HCT116 (cell line): ENCODE measurements around the gene GPAT3. TPM values are rescaled to one million over a fixed set of nuclear protein-coding genes. Genes with fewer than 3 reads are reported as not detected.
A peak's percentile ranks its signal among the peaks of the same experiment; 100 is the strongest.

Experiments used
- ATAC-seq: fragments of 200-7000 bp; cut with Tn5 transposase; 2 replicates; pipeline ENCODE4 v1.9.1; 2020; ENCODE audit warnings: mild to moderate bottlenecking, moderate library complexity
- BruUV-seq: library from RNA; stranded (reverse); fragments of 400-500 nt; replicated peaks from 2 replicates; lab custom pipeline; 2021; lab: Mats Ljungman, UMichigan
- CTCF ChIA-PET: fragments of 300-600 bp; sonication (Branson Sonifier 250); formaldehyde crosslinking; loops from one replicate; lab custom pipeline; 2021; ENCODE audit warnings: antibody characterized with exemption; lab: Charles Lee
- POLR2A ChIA-PET: fragments of 300-600, 350-600 bp; sonication (Branson Sonifier 250); formaldehyde crosslinking; loops from one replicate; lab custom pipeline; 2021; ENCODE audit warnings: antibody characterized with exemption; lab: Charles Lee
- RAD21 ChIA-PET, 2 experiments: fragments of 300-600 bp; sonication (Branson Sonifier 250); formaldehyde crosslinking; loops; one replicate each; lab custom pipeline; 2023; ENCODE audit warnings: low total read pairs in 2 of 2; ENCODE audit not compliant: uncharacterized antibody in 2 of 2, unreplicated experiment in 2 of 2, low non-redundant PET in 1 of 2; lab: Charles Lee
- DNase-seq: peaks from one replicate; pipeline ENCODE4 v3.0.0-alpha.2; 2010; ENCODE audit warnings: low read depth, low spot score
- H2AFZ ChIP-seq: fragments of 200-600 bp; shearing (Covaris generic), sonication (generic); 2 replicates; pipeline ENCODE4 v1.6.1; 2017; ENCODE audit warnings: low read depth, mixed run types, mixed read lengths, antibody characterized with exemption, low read length; ENCODE audit not compliant: poor library complexity, severe bottlenecking
- H3K27ac ChIP-seq: 2 replicates; pipeline ENCODE4 v1.5.1; 2012; ENCODE audit warnings: low read depth, low read length
- H3K27me3 ChIP-seq: fragments of 200-600 bp; sonication (generic); 2 replicates; pipeline ENCODE4 v1.6.1; 2016; ENCODE audit warnings: mixed run types, low read length, mixed read lengths; ENCODE audit not compliant: insufficient read depth
- H3K36me3 ChIP-seq, 2 experiments: fragments of 200-500 bp in 1 of 2; fragments of 200-600 bp in 1 of 2; sonication (Bioruptor generic) in 1 of 2; sonication (generic) in 1 of 2; 2 replicates each; pipeline versions ENCODE4 v1.5.1 to v1.6.1; 2014 to 2016; ENCODE audit warnings: low read length in 2 of 2, inconsistent platforms in 1 of 2, mixed read lengths in 1 of 2, mixed run types in 1 of 2; ENCODE audit not compliant: insufficient read depth in 2 of 2, control insufficient read depth in 1 of 2
- H3K4me1 ChIP-seq, 2 experiments: fragments of 200-600 bp in 1 of 2; sonication (generic) in 1 of 2; 2 replicates each; pipeline versions ENCODE4 v1.5.1 to v1.6.1; 2012 to 2017; ENCODE audit warnings: low read length in 2 of 2, inconsistent platforms in 1 of 2, mild to moderate bottlenecking in 1 of 2, mixed read lengths in 1 of 2, mixed run types in 1 of 2, moderate library complexity in 1 of 2; ENCODE audit not compliant: insufficient read depth in 2 of 2, control insufficient read depth in 1 of 2
- H3K4me2 ChIP-seq: fragments of 200-600 bp; sonication (generic); 2 replicates; pipeline ENCODE4 v1.6.1; 2017; ENCODE audit warnings: mixed run types, low read length, mixed read lengths
- H3K4me3 ChIP-seq, 2 experiments: fragments of 200-600 bp in 1 of 2; sonication (generic) in 1 of 2; replicated peaks in 1 of 2; 2 replicates each; pipeline ENCODE4 v1.5.1; 2011 to 2016; ENCODE audit warnings: low read length in 2 of 2, control low read depth in 1 of 2, low read depth in 1 of 2, mild to moderate bottlenecking in 1 of 2, mixed read lengths in 1 of 2, mixed run types in 1 of 2
- H3K79me2 ChIP-seq: fragments of 200-600 bp; sonication (generic); 2 replicates; pipeline ENCODE4 v1.6.1; 2017; ENCODE audit warnings: mild to moderate bottlenecking, mixed run types, low read length, moderate library complexity, mixed read lengths; ENCODE audit not compliant: insufficient read depth
- H3K9ac ChIP-seq: fragments of 200-600 bp; sonication (generic); 2 replicates; pipeline ENCODE4 v1.6.1; 2016; ENCODE audit warnings: low read length, mixed read lengths
- H3K9me2 ChIP-seq: fragments of 200-600 bp; sonication (generic), shearing (Covaris generic); 2 replicates; pipeline ENCODE4 v1.6.1; 2017; ENCODE audit warnings: mixed run types, mild to moderate bottlenecking, moderate library complexity; ENCODE audit not compliant: insufficient read depth
- H3K9me3 ChIP-seq, 2 experiments: fragments of 200-500 bp in 1 of 2; fragments of 200-600 bp in 1 of 2; sonication (Bioruptor generic) in 1 of 2; sonication (generic) in 1 of 2; 2 replicates each; pipeline ENCODE4 v1.6.1; 2014 to 2017; ENCODE audit warnings: low read length in 2 of 2, mixed read lengths in 2 of 2, inconsistent platforms in 1 of 2, low read depth in 1 of 2, mild to moderate bottlenecking in 1 of 2, mixed run types in 1 of 2, moderate library complexity in 1 of 2; ENCODE audit not compliant: control insufficient read depth in 1 of 2, insufficient read depth in 1 of 2
- H4K20me1 ChIP-seq: fragments of 200-600 bp; sonication (generic), shearing (Covaris generic); 2 replicates; pipeline ENCODE4 v1.6.1; 2017; ENCODE audit warnings: mixed run types, mild to moderate bottlenecking, moderate library complexity; ENCODE audit not compliant: insufficient read depth
- EGR1 ChIP-seq: IDR thresholded peaks from 2 replicates; pipeline ENCODE4 v1.6.1; 2012; ENCODE audit warnings: low read depth
- ELF1 ChIP-seq: IDR thresholded peaks from 2 replicates; pipeline ENCODE4 v1.6.1; 2012; ENCODE audit warnings: low read depth, borderline replicate concordance
- EZH2 ChIP-seq: fragments of 200-600 bp; sonication (generic); IDR thresholded peaks from 2 replicates; pipeline ENCODE4 v1.6.1; 2017; ENCODE audit warnings: antibody characterized with exemption, mixed run types
- EZH2phosphoT487 ChIP-seq: fragments of 200-600 bp; IDR thresholded peaks from 2 replicates; pipeline ENCODE4 v1.6.1; 2018; ENCODE audit warnings: antibody characterized with exemption, borderline replicate concordance
- JUND ChIP-seq: IDR thresholded peaks from 2 replicates; pipeline ENCODE4 v1.6.1; 2012
- POLR2A ChIP-seq: IDR thresholded peaks from 2 replicates; pipeline ENCODE4 v1.7.0; 2011; ENCODE audit warnings: borderline replicate concordance; ENCODE audit not compliant: insufficient read depth, insufficient read length; ENCODE audit errors: extremely low read depth
- RAD21 ChIP-seq: IDR thresholded peaks from 2 replicates; pipeline ENCODE4 v1.6.1; 2012; ENCODE audit warnings: low read depth, mild to moderate bottlenecking
- SIN3A ChIP-seq: IDR thresholded peaks from 2 replicates; pipeline ENCODE4 v1.6.1; 2012; ENCODE audit warnings: low read depth
- SRF ChIP-seq: IDR thresholded peaks from 2 replicates; pipeline ENCODE4 v1.6.1; 2012; ENCODE audit warnings: low read depth
- TCF7L2 ChIP-seq: IDR thresholded peaks from 2 replicates; pipeline ENCODE4 v1.7.0; 2011; ENCODE audit warnings: borderline replicate concordance, inconsistent platforms; ENCODE audit not compliant: insufficient read depth, insufficient read length; ENCODE audit errors: extremely low read depth
- intact Hi-C: fragments of 100-400 bp; cut with micrococcal nuclease; formaldehyde crosslinking; loops from 2 replicates; pipeline ENCODE4 v1.10.0; 2022
- total RNA-seq: library from RNA; stranded (reverse); gene quantifications from one replicate; pipeline ENCODE4 v1.2.1, GENCODE V29; 2021; ENCODE audit not compliant: unreplicated experiment
- TF ChIP-seq, protein P1 (sequence below): IDR thresholded peaks from 2 replicates; pipeline ENCODE4 v1.6.1; 2012
- TF ChIP-seq, protein P2 (sequence below), 3 experiments: fragments of 200-600 bp in 1 of 3; sonication (generic) in 1 of 3; IDR thresholded peaks in 2 of 3; conservative IDR thresholded peaks in 1 of 3; 2 replicates each; pipeline ENCODE4 v1.5.1; 2012 to 2017; ENCODE audit warnings: low read depth in 2 of 3, low read length in 2 of 3, antibody characterized with exemption in 1 of 3, borderline replicate concordance in 1 of 3, control low read depth in 1 of 3, mild to moderate bottlenecking in 1 of 3, mixed read lengths in 1 of 3, mixed run types in 1 of 3, moderate library complexity in 1 of 3; ENCODE audit not compliant: insufficient read depth in 1 of 3
- TF ChIP-seq, protein P3 (sequence below): IDR thresholded peaks from 2 replicates; pipeline ENCODE4 v1.6.1; 2012

Gene GPAT3
- total RNA-seq, 1 experiment from 2014 or later = 36.7 TPM

DNA sequence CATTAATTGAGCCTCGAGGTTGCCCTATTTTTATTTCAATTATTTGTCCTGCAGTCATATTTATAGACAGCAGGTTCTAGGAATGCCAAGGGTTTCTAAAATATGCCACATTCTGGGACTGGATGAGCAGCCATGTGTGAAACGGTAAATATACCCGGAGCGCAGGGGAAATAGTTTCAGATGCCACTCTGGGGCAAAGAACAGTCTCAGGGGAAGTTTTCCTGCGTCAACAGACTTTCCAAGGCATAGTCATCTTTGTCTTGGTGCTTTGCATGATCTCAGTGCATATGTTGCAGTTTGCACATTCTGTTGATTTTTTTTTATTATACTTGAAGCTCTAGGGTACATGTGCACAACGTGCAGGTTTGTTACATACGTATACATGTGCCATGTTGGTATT lies 71.0 kb downstream of the GPAT3 start:
- ATAC-seq (no peak), DNase-seq (no peak)
- Histone ChIP-seq H4K20me1 (no peaks in the 10 kb centered on the region), H3K4me3 (no peak overlapping the region), H3K4me2 (no peak overlapping the region), H3K4me1 (no peaks in the 10 kb centered on the region), H3K27ac (no peak overlapping the region), H3K9ac (no peak overlapping the region), H2AFZ (no peak overlapping the region), H3K27me3 (no peaks in the 10 kb centered on the region), H3K9me3 (no peaks in the 10 kb centered on the region), H3K9me2 (no peaks in the 10 kb centered on the region), H3K79me2 (no peaks in the 10 kb centered on the region), H3K36me3 (0 out of 4 replicates have a peak, but pooled peaks cover 0 to 2% of the 10 kb centered on the region in 2 experiments)
- TF ChIP-seq EZH2 (no peak), RAD21 (no peak), POLR2A (no peak), TCF7L2 (no peak), SIN3A (no peak), JUND (no peak), ELF1 (no peak), EGR1 (no peak), SRF (no peak), EZH2phosphoT487 (no peak)
- TF ChIP-seq, protein P1, sequence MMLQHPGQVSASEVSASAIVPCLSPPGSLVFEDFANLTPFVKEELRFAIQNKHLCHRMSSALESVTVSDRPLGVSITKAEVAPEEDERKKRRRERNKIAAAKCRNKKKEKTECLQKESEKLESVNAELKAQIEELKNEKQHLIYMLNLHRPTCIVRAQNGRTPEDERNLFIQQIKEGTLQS = no peak
- TF ChIP-seq, protein P2, sequence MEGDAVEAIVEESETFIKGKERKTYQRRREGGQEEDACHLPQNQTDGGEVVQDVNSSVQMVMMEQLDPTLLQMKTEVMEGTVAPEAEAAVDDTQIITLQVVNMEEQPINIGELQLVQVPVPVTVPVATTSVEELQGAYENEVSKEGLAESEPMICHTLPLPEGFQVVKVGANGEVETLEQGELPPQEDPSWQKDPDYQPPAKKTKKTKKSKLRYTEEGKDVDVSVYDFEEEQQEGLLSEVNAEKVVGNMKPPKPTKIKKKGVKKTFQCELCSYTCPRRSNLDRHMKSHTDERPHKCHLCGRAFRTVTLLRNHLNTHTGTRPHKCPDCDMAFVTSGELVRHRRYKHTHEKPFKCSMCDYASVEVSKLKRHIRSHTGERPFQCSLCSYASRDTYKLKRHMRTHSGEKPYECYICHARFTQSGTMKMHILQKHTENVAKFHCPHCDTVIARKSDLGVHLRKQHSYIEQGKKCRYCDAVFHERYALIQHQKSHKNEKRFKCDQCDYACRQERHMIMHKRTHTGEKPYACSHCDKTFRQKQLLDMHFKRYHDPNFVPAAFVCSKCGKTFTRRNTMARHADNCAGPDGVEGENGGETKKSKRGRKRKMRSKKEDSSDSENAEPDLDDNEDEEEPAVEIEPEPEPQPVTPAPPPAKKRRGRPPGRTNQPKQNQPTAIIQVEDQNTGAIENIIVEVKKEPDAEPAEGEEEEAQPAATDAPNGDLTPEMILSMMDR (IDR thresholded peaks at IDR 0.05 in 2 of 3, conservative IDR thresholded peaks at IDR 0.05 in 1 of 3; ENCODE audit: borderline replicate concordance in 1 of 3, insufficient read depth in 1 of 3, low read depth in 2 of 3, low read length in 2 of 3) = no peak
- TF ChIP-seq, protein P3, sequence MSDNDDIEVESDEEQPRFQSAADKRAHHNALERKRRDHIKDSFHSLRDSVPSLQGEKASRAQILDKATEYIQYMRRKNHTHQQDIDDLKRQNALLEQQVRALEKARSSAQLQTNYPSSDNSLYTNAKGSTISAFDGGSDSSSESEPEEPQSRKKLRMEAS = no peak
- intact Hi-C loops = no loop called here
- ChIA-PET POLR2A (interaction anchor here (0.7 kb wide), 1 partner anchor 1177 kb away, joined by 5 read pairs; no protein-coding TSS in a partner anchor), RAD21 (no interaction called here), CTCF (no interaction called here)
- BruUV-seq = TSS peak; percentile 43
